Panc1 (cell line): ENCODE measurements around the gene HAUS8. TPM values are rescaled to one million over a fixed set of nuclear protein-coding genes. Genes with fewer than 3 reads are reported as not detected.

Experiments
- ATAC-seq: fragments of 200-7000 bp; cut with Tn5 transposase; 2 replicates; pipeline ENCODE4 v1.9.1; 2020; ENCODE audit warnings: mild to moderate bottlenecking, moderate library complexity
- Bru-seq: library from RNA; stranded (reverse); fragments of 400-500 nt; gene quantifications from one replicate; lab custom pipeline; 2021; lab: Mats Ljungman, UMichigan
- BruChase-seq, 2 experiments: library from RNA; stranded (reverse); fragments of 400-500 nt; gene quantifications; one replicate each; lab custom pipeline; 2021; lab: Mats Ljungman, UMichigan
- BruUV-seq: library from RNA; stranded (reverse); fragments of 400-500 nt; replicated peaks from 2 replicates; lab custom pipeline; 2021; lab: Mats Ljungman, UMichigan
- CTCF ChIA-PET: fragments of 300-600 bp; sonication (Branson Sonifier 250); formaldehyde crosslinking; loops from one replicate; lab custom pipeline; 2022; ENCODE audit warnings: antibody characterized with exemption; lab: Charles Lee
- POLR2A ChIA-PET: fragments of 300-600 bp; sonication (Branson Sonifier 250); formaldehyde crosslinking; loops from one replicate; lab custom pipeline; 2022; ENCODE audit warnings: antibody characterized with exemption; lab: Charles Lee
- DNase-seq: peaks from one replicate; pipeline ENCODE4 v3.0.0-alpha.2; 2010; ENCODE audit warnings: low read depth, low spot score
- H3K27ac ChIP-seq: 2 replicates; pipeline ENCODE4 v1.5.1; 2011; ENCODE audit warnings: mild to moderate bottlenecking, low read length, inconsistent platforms
- H3K27me3 ChIP-seq: fragments of 200-500 bp; sonication (Bioruptor generic); 2 replicates; pipeline ENCODE4 v1.6.0; 2014; ENCODE audit warnings: low read length, inconsistent platforms; ENCODE audit not compliant: control insufficient read depth, insufficient read depth
- H3K36me3 ChIP-seq: fragments of 200-500 bp; sonication (Bioruptor generic); 2 replicates; pipeline ENCODE4 v1.5.1; 2014; ENCODE audit warnings: inconsistent platforms, mild to moderate bottlenecking, low read length, moderate library complexity; ENCODE audit not compliant: control insufficient read depth, insufficient read depth
- H3K4me1 ChIP-seq: 2 replicates; pipeline ENCODE4 v1.5.1; 2011; ENCODE audit warnings: inconsistent platforms, mild to moderate bottlenecking, low read length, moderate library complexity; ENCODE audit not compliant: control insufficient read depth, insufficient read depth
- H3K4me3 ChIP-seq, 2 experiments: 2 replicates each; pipeline ENCODE4 v1.5.1; 2011 to 2012; ENCODE audit warnings: low read depth in 2 of 2, low read length in 2 of 2, mild to moderate bottlenecking in 2 of 2, inconsistent platforms in 1 of 2, moderate library complexity in 1 of 2
- H3K9me3 ChIP-seq: fragments of 200-500 bp; sonication (Bioruptor generic); 2 replicates; pipeline ENCODE4 v1.5.1; 2014; ENCODE audit warnings: low read depth, mild to moderate bottlenecking, inconsistent platforms, low read length, moderate library complexity; ENCODE audit not compliant: control insufficient read depth, insufficient read depth
- CTCF ChIP-seq: fragments of 450-650 bp; IDR thresholded peaks from 2 replicates; pipeline ENCODE4 v1.5.1; 2017; ENCODE audit warnings: mild to moderate bottlenecking
- POLR2AphosphoS5 ChIP-seq: IDR thresholded peaks from 2 replicates; pipeline ENCODE4 v1.6.1; 2012; ENCODE audit warnings: mild to moderate bottlenecking, low read depth, low read length, moderate library complexity
- REST ChIP-seq, 2 experiments: IDR thresholded peaks; 2 replicates each; pipeline ENCODE4 v1.6.1; 2011 to 2012; ENCODE audit warnings: low read depth in 2 of 2, control low read depth in 1 of 2, low read length in 1 of 2, mild to moderate bottlenecking in 1 of 2, moderate library complexity in 1 of 2; ENCODE audit not compliant: insufficient read depth in 1 of 2
- SIN3A ChIP-seq: IDR thresholded peaks from 2 replicates; pipeline ENCODE4 v1.6.1; 2012; ENCODE audit warnings: low read depth, mild to moderate bottlenecking, low read length, moderate library complexity, borderline replicate concordance; ENCODE audit not compliant: insufficient read depth
- TCF7L2 ChIP-seq: IDR thresholded peaks from 2 replicates; pipeline ENCODE4 v1.6.1; 2011; ENCODE audit warnings: mild to moderate bottlenecking, low read depth, low read length, inconsistent platforms
- in situ Hi-C: cut with HindIII; loops from 2 replicates; pipeline ENCODE4 v1.10.0; 2016; ENCODE audit warnings: low sequenced_read_pairs, low pct_unique_long_range_greater_than_20kb
- intact Hi-C: fragments of 100-400 bp; cut with micrococcal nuclease; formaldehyde crosslinking; loops from one replicate; pipeline ENCODE4 v1.10.0; 2022; ENCODE audit not compliant: unreplicated experiment
- long read RNA-seq: library from polyadenylated mRNA; unstranded; transcript quantifications from one replicate; pipeline ENCODE4 v2.0.0, GENCODE V29; 2021; ENCODE audit not compliant: unreplicated experiment
- polyA plus RNA-seq: library from polyadenylated mRNA; unstranded; fragments of >200 nt; gene quantifications from one replicate; pipeline ENCODE4 v1.2.1, GENCODE V29; 2012; ENCODE audit warnings: missing spikeins; ENCODE audit not compliant: insufficient read length
- total RNA-seq: library from RNA; stranded (reverse); gene quantifications from one replicate; pipeline ENCODE4 v1.2.1, GENCODE V29; 2021; ENCODE audit not compliant: unreplicated experiment

The HAUS8 gene
- 18.2 TPM for total RNA-seq
- 11.2 TPM for polyA plus RNA-seq
- Bru-seq, nascent RNA = percentile 64 among the genes with signal in this experiment
- percentile 59 among the genes with signal in this experiment for BruChase-seq, experiment 1, labeled RNA remaining after a 2-hour chase
- BruChase-seq, experiment 2, labeled RNA remaining after a 6-hour chase = percentile 60 among the genes with signal in this experiment
- long read RNA-seq, transcript HAUS8-201 (11 exons, 1,568 nt) = major isoform, 16 of 33 reads
- long read RNA-seq, partial matches to known transcripts = 5 of 33 reads
- long read RNA-seq, other reads (novel, unspliced or antisense) = 8 of 33 reads

DNA sequence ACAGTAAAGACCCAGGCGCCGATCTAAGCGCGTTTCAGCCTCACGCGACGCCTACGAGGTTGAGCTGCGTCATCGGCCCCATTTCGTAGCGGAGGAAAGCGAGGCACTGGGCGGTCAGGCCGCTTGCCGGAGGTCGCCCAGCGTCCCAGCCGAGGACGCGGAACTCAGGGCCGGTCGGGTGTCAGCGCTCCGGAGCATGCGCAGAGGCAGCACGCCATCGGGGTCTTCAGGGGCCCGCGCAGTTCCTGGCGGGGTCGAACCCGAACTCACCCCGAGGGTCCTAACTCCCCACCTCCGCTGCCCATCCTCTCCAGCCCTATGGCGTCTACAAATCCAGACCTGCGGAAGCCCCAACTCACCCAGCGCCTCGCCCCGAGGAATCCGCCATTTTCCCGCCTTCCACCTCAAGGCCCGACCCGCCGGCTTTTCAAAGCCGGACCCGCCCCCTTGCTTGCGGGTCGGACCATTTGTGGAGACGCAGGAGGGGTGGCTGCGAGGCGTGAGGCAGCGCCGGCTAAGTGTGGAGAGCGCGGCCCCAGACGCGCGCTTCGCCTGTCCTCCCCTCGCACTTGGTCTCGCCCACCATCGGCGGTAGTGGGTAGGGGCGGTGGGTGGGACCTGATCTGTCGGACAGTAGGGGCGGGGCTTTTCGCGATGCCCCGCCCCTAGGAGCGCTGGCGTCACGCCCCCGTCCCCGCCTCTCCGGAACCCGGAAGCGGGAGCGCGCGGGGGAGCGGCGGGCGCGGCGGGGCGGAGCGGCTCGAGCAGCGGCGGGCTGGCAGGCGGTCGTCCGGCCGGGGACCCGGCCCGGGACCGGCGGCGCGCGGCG lies at the start of gene HAUS8, which contains the start of gene MYO9B:
HAUS8 (minus strand) TSS at position 418 of the 829 bp plus-strand sequence; CDS start at position 388, 30 bp downstream.
MYO9B (plus strand) TSS at position 743 of the 829 bp plus-strand sequence. CDS start 25,941 bp downstream, outside the sequence.
- POLR2A ChIA-PET = no interaction called here
- intact Hi-C loops (no loop called here), in situ Hi-C loops (no loop called here)
- TF ChIP-seq SIN3A (peak; percentile 52; the same call in 1 of the 2 replicates), CTCF (no peak), POLR2AphosphoS5 (peak; percentile 82), TCF7L2 (peak; percentile 98), REST (IDR thresholded peaks at IDR 0.05; ENCODE audit: insufficient read depth in 1 of 2, low read depth in 2 of 2, low read length in 1 of 2) (peak in 1 of 2 experiments; percentile 41; a peak in 1 of 4 replicates)
- Histone ChIP-seq H3K4me1 (peaks cover 30% of the 10 kb centered on the region), H3K9me3 (no peaks in the 10 kb centered on the region), H3K36me3 (no peaks in the 10 kb centered on the region), H3K27me3 (no peaks in the 10 kb centered on the region), H3K27ac (peak within 1 kb of the TSS; percentile 90), H3K4me3 (peak within 1 kb of the TSS; percentile 68 to 81)
- no TSS peak for BruUV-seq
- CTCF ChIA-PET = interaction anchor here (0.6 kb wide), 1 partner anchor 152 kb away, joined by 4 read pairs; no protein-coding TSS in a partner anchor
- peak; percentile 91 for DNase-seq
- ATAC-seq = peak; percentile 89

GRCh38 chr19:17124025-17124424 lies 48.8 kb upstream of the HAUS8 start:
- CTCF ChIA-PET = no interaction called here
- no TSS peak for BruUV-seq

More at GRCh38 chr19:17124025-17124424, 48.8 kb upstream of the HAUS8 start:
- DNase-seq (no peak), ATAC-seq (no peak)
- Histone ChIP-seq H3K4me3 (no peak overlapping the region), H3K4me1 (peaks cover 6% of the 10 kb centered on the region), H3K9me3 (no peaks in the 10 kb centered on the region), H3K27ac (no peak overlapping the region), H3K27me3 (no peaks in the 10 kb centered on the region), H3K36me3 (no peaks in the 10 kb centered on the region)
- intact Hi-C loops (no loop called here), in situ Hi-C loops (no loop called here)
- POLR2A ChIA-PET = no interaction called here
- no peak for TF ChIP-seq REST (IDR thresholded peaks at IDR 0.05; ENCODE audit: insufficient read depth in 1 of 2, low read depth in 2 of 2, low read length in 1 of 2)
- TF ChIP-seq CTCF = no peak
- TF ChIP-seq POLR2AphosphoS5 = no peak
- TF ChIP-seq TCF7L2 = no peak
- no peak for TF ChIP-seq SIN3A
